NCI-H1694 (cell line): ENCODE data around the gene IL31RA.
"Not testable (repeated sequence)": the region's sequence is repeated elsewhere in the genome, so short reads cannot be mapped to it uniquely, and the experiment has no call there.

Experiments
- DNase-seq: peaks from one replicate; lab custom pipeline; 2025; lab: John Stamatoyannopoulos, UW

IL31RA gene

DNA sequence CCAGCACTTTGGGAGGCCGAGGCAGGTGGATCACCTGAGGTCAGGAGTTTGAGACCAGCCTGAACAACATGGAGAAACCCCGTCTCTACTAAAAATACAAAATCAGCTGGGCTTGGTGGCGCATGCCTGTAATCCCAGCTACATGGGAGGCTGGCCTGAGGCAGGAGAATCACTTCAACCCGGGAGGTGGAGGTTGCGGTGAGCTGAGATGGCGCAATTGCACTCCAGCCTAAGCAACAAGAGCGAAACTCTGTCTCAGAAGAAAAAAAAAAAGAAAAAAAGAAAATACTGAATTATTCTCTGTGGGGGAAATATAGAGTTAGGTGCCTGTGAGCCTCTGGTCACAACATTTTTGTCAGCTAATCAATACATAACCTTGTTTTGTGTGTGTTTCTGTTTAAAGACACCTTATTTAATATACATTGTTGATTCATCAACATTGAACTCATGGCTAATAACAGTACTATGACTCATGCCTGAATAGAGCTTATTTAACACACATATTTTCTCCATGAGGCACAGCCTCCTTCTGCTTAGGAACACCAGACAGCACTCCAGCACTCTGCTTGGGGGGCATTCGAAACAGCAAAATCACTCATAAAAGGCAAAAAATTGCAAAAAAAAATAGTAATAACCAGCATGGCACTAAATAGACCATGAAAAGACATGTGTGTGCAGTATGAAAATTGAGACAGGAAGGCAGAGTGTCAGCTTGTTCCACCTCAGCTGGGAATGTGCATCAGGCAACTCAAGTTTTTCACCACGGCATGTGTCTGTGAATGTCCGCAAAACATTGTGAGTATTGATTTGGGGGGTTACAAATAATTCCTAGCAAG, at the start of gene IL31RA:
Gene IL31RA, plus strand, starts transcription at position 519 of the 836 bp plus-strand sequence. Its CDS starts 214 bp downstream, at position 733.
- DNase-seq, result no peak

DNA sequence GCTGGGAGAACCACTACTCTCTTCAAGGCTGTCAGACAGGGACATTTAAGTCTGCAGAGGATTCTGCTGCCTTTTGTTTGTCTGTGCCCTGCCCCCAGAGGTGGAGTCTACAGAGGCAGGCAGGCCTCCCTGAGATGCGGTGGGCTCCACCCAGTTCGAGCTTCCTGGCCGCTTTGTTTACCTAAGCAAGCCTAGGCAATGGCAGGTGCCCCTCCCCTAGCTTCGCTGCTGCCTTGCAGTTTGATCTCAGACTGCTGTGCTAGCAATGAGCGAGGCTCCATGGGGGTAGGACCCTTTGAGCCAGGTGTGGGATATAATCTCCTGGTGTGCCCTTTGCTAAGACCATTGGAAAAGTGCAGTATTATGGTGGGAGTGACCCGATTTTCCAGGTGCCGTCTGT, 42.3 kb upstream of the IL31RA start:
- DNase-seq, result not testable (repeated sequence)

DNA sequence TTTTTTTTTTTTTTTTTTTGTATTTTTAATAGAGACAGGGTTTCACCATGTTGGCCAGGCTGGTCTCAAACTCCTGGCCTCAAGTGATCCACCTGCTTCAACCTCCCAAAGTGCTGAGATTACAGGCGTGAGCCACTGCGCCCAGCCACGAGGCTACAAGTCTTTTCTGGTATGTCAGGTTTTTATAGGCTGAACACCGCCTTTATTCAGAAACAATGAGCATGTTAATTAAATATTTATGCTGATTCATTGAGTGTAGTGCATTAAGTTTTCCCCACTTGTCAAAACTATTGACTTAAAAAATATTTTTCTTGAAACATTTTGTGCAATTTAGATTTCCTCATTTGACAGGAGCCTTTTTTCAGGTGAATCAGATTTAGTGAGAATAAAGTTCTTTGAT, 35.2 kb upstream of the IL31RA start:
- DNase-seq, result not testable (repeated sequence)

DNA sequence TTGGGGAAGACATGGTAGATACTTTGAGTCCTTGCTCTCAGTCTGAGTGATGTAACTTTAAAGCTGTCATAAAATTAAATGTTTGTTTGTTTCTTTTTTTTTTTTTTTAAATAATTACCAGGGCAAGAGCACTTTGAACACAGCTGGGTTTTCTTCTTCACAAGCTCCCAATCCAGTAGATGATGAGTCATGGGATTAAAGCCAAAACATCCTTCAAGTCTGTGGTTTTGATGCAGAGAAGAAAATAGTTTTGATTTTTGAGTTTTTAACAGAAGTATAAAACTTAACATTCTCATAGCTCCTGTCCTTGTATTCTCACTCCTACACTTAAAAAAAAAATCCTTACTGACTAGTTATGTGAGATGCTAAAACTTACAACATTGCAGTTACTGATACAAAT, 34.8 kb upstream of the IL31RA start:
- no peak for DNase-seq

DNA sequence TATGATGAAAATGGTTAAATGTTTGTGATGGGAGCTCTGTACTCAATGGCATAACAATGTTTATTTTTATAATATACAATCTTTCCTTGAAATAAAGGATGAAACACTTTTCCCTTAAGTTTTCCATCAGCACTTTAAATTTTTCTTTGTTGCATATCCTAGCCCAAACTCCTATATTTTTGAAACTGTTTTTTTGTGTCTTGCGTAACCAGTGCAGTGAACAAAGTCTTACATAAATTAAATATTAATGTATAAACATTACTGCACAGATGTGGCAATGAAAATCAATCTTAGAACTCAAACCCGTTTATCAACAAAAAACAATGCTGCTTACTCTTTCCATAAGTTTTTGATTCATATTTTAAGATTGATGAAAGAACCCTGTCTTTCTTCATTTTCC, 34.1 kb upstream of the IL31RA start:
- no peak for DNase-seq

DNA sequence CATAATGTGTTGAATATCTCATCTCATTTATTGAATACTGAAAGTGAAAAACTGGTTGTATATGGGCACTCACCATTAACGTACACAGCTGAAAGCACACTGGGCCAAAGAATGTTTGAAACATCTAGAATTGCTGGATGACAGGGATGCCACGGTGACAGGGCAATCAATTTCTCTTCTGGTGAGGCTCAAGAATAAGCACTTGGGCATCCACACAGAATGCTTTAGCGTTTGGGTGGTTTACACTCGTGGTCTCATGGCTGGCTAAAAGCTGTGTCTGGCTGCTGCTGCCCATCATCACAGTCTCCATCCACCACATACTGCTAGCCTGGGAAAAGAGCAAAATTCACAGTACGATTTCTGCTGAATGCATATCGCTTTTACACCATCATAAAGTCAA, 30.7 kb upstream of the IL31RA start:
- DNase-seq, result no peak

DNA sequence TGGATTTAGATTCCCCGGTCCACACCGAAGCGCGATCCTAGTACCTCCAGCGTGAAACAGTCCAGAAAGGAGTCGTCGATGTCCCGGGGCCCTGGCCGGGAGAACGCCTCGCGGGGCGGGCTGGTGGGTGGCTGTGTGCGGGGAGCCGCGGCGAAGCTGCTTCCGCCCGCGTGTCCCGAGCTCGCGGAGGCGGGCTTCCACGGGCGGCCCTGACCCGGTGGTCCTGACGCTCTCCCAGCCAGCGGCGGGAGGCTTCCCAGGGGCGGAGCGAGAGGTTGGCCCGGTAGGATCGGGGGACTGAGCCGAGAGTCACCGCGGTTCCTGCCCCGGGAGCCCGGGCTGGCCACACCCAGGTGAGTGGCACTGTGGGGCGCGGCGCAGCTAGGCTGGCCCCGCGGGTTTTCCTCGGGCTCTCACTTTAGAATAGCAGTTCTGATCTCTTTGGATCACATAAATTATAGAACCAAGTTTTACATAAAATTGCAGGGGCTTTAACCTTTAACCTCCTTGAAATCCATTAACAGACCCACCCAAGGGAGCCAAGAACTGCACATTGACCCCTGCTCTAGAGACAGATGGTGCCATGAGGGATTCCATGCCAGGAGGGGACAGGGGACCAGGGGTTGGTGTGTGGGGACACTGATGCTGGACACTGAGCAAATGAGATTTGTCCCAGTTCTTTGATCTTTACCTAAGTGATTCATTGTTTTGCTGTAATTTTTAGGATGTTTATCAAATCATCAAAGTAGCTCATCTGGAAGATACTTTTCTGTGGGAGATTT, 29.2 kb upstream of the IL31RA start:
- DNase-seq, result no peak

DNA sequence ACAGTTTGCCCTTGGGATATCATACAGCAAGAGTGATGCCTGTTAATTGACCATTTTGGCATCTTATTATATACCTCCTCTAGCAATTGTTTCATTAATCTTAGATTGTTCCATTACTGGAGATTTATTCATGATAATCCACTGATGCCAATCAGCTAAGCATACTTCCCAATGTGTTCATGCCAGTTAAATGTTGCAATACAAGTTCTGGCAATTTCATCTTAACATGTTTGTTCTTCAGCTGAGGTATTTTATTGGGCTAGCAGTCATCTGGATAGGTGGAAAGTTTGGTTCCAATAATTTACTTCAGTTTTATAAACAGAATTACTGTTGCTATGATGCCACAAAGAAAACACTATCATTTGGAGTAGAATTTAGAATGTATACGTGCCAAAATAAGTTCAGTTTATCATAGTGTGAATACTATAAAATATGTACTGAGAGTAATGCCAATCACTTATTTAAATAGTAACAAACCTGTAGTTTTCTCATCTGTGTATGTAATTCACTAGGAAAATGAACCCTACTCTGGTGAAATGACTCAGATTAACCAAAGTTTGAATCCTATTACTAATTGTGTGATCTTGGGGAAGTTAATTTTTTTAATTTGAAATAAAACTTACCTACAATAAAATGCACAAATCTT, 27.9 kb upstream of the IL31RA start:
- no peak for DNase-seq

DNA sequence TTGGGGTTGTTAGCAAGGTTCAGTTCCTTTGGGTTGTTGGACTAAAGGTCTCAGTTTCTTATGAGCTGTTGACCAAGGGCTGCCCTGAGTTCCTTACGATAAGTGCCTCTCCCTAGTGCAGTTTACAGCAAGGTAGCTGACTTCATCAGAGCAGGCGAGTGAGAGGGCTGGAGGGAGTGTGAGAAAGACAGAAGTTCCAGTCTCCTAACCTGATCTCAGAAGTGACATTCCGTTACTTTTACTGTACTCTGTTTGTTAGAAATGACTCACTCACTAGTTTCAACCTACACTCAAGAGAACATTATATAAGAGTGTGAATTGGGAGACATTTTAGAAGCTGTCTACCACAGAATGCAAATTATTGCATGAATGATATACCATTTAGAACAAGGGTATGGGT, 21.2 kb upstream of the IL31RA start:
- DNase-seq, result no peak

DNA sequence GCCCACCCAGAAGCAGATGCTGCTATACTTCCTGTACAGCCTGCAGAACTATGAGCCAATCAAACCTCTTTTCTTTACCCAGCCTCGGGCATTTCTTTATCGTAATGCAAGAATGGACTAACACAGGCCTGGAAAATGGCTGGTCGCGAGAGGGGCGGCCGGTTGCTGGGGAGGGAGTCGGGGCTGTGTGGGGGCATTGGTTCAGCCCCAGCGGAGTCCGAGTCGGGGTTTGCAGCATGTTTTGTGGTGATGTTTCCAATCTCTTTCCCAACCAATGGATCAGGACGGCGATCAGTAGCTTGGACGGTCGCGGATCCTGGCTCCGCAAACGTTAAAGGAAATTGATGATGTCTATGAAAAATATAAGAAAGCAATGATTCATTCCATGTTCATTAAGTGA, 18.7 kb upstream of the IL31RA start:
- no peak for DNase-seq

DNA sequence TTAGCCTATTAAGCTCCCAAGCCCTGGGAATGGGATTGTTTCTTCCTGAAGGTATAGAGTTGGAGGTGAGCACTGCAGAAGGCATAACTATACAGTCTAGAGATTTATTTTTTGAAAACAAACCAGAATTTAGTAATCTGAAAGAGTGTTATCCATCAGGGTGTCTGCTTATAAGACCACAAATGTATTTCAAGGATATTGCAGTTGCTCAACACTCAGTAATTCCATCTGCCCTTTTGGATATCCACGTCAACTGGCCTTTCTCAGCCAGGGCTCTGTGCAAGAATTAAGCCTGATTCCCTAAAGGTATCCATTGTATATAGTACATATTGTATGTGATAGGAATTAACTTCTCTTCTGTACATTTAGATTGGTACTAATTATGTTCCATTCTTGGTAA, 15.0 kb upstream of the IL31RA start:
- DNase-seq, result no peak

DNA sequence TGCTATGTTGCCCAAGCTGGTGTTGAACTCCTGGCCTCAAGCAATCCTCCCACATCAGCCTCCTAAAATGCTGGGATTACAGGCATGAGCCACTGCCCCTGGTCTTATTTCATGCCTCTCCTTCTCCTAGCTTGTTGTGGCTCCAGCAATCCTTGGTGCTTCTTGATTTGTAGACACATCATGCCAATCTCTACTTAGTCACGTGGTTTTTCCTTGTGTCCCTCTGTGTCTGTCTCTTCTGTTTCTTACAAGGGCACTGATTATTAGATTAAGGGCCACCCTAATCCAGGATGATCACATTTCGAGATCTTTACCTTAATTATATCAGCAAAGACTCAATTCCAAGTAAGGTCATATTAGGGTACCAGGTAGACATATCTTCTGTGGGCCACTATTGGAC, 9.2 kb upstream of the IL31RA start:
- DNase-seq, result no peak

DNA sequence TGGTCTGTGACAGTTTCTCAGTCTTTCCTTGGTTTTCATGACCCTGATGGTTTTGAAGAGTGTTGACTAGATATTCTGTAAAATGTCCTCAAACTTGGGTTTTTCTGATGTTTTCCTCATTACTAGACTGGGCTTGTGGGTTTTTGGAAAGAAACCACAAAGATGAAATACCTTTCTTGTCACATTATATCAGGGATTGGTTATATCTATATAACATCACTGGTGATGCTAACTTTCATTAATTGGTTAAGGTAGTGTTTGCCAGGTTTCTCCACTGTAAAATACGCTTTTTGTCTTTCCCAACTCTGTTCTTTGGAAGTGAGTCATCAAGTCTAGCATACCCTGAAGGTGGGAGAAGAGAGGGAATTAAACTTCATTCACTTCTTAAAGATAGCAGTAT, 3.3 kb upstream of the IL31RA start:
- DNase-seq, result no peak

DNA sequence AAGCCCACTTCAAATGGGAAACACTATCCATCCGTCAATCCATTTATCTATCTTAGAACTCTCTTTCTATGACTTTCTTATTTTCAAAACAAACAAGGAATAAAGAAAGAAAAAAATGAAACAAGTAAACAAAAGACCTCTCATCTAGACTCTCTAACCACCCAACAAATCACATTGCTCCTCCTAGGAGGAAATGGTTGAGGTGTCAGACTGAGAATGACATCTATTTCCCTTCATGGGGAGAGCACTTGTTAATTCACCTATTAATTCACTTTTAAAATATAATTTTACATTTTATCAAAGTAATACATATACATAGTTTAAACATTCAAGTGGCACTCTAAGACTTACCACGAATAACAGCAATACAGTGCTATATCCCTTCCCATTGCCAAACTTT, 2.4 kb upstream of the IL31RA start:
- no peak for DNase-seq

DNA sequence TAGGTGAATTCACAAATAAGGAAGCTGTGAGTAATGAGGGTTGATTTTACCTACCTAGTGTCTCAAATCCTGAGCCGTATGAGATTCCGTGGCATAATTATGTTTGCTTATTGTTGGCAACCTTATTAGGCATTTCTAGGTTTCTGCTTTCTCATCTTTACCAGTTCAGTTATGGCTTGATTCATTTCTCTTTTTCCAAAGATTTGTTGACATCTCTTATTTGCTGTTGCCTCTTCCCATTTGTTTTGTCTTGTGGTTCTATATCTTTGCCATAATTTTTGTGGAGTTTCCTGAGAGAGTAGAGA, 470 bp downstream of the IL31RA start:
- DNase-seq, result no peak

DNA sequence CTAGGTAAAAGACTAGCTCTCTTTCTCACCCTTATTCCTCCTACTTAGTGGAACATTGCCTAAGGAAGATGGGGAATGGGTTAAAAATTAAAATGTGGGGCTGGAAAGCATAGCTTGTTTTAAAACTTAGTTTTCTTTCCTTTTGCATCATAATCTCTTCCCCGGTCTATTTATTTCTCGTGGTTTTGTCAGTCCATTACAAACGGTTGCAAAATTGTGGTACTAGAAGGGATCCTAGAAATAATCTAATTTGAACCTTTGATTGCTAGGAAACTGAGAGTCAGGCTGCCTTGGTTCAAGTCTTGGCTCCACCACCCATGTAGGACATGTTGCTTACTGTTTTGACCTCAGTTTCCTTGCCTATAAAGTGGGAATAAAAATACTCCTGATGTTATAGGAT, 1.3 kb downstream of the IL31RA start:
- DNase-seq, result no peak

DNA sequence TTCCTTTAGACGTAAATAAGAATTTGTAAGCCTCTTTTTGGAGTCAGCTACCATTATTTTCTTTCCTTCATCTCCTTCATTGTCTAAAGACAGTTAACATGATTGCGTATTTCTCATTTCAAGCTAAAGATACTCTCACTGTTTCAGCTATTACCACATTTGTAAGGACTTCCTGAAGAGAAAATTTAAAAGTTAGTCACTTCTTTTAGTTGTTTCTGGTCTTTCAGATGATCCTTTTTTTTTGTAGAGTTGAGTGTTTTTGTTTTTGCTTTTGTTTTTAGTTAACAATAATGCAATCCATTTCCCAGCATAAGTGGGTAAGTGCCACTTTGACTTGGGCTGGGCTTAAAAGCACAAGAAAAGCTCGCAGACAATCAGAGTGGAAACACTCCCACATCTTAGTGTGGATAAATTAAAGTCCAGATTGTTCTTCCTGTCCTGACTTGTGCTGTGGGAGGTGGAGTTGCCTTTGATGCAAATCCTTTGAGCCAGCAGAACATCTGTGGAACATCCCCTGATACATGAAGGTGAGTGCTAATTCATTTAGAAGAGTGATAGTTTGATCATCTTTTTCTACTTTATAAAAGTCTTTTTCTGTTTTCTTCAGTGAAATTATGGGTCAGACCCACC, 2.0 kb downstream of the IL31RA start:
- no peak for DNase-seq

DNA sequence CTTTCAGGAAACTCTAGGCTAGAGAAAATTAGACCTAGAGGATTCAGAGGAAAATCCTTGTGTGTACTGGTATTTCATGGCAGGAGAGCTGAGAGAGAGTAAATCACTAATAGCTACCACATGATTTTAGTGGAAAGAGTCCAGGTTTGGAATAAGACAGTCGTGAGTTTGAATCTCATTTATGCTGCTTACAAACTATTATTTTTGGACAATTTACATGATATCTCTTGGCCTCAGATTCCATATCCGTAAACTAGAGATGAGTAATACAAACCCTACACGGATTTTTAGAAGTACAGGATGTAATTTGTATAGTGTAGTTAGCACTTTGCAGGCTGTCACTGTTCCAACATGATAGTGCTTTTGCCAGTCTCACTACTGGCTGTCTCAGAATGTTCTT, 2.7 kb downstream of the IL31RA start:
- no peak for DNase-seq

DNA sequence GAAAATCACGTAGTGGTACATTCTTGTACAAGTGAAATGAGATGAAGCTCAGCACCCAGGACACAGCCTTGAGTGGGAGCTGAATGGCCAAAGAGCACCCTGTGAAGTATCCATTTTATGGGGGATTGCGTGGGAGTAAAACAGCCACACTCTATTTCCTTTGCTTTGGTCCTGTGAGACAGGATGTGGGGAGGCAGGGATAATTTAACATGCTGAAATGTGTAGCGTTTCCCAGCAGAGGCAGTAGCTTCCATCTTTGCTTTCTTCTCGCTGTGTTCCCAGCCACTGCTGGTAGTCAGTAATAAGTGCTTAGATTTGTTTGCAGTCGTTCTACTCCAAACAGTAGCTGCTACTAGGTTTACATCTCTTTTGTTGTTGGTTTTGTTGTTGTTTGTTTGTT, 4.4 kb downstream of the IL31RA start:
- DNase-seq, result no peak

DNA sequence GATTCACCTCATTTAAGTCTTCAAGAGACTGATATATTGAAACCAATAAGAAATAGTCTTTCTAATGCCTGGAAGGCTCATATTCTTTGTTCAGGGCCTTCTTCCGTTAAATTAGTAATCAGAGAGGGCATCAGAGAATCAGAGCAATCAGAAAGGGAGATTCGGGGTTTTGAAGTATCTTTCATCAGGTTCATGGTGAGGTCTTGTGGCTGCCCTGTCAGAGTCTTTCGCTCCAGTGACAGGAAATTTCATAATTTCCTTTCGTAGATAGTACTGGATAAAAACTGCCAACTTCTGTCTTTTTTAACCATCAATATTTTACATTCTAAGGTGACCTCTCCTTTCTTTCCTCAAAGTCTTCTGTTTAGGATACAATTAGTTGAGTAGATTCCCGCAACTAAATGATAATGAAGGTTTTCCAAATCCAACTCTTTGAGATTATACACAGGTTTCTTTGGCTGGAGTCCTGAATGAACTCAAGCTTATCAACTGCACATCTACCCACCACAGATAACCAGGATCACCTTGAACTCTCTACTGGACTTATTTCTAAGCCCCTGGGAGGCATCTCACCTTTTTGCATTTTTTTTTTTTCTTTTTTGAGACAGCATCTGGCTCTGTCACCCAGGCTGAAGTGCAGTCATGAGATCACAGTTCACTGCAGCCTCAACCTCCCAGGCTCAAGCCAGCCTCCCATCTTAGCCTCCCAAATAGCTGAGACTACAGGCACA, 5.5 kb downstream of the IL31RA start:
- DNase-seq, result no peak

DNA sequence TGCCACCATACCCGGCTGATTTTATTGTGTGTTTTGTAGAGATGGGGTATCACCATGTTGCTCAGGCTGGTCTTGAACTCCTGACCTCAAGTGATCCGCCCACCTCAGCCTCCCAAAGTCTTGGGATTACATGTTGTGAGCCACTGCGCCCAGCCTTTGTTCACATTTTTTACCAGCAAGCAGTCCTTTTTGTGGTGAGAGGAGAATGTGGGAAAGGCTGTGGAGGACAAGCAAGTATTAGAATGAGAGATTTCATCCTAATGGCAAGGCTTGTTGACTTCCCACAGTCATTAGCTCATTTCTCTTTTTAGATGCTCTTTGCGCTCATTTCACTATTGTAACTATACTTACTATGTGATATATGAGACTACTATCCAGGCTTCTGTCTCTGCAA, 6.1 kb downstream of the IL31RA start:
- DNase-seq, result no peak

DNA sequence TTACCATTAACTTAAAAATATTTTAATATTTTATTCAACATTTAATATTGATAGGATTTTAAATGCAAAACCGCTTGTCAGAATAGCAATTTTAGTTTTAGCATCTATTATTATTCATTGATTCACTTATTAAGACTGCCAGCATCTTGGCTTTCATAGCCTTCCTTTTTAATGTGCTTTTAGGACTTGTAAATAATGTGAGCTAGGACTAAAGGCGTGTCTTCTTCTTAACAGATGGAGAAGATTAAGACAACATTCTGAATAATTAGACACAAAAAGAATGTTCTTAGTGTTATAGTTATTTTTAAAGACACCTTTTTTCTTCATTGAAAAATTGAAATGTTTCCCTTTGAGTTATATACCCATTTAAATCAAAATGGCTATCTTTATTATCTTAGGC, 6.9 kb downstream of the IL31RA start:
- DNase-seq, result no peak
